Right lobe of liver (tissue), 4 donors: ENCODE results near the gene ING5.

Experiments
- POLR2A ChIP-seq: fragments of 450-650 bp; IDR thresholded peaks from one replicate; pipeline ENCODE4 v1.6.1; 2017; ENCODE audit warnings: antibody characterized with exemption, mild to moderate bottlenecking
- TF ChIP-seq, protein P1 (sequence below), 4 donors: fragments of 200-600 bp in 3 of 4; fragments of 450-650 bp in 1 of 4; IDR thresholded peaks; one replicate each; pipeline versions ENCODE4 v1.5.1 to v1.8.0; 2016 to 2022; ENCODE audit warnings: antibody characterized with exemption in 4 of 4, mild to moderate bottlenecking in 2 of 4
- donor health status: DM: no; HTN: no; CAD: no.
- donor health status: DM: no; HTN: no; CAD: no.
- donor health status: DM: no; HTN: yes; CAD: no.

DNA sequence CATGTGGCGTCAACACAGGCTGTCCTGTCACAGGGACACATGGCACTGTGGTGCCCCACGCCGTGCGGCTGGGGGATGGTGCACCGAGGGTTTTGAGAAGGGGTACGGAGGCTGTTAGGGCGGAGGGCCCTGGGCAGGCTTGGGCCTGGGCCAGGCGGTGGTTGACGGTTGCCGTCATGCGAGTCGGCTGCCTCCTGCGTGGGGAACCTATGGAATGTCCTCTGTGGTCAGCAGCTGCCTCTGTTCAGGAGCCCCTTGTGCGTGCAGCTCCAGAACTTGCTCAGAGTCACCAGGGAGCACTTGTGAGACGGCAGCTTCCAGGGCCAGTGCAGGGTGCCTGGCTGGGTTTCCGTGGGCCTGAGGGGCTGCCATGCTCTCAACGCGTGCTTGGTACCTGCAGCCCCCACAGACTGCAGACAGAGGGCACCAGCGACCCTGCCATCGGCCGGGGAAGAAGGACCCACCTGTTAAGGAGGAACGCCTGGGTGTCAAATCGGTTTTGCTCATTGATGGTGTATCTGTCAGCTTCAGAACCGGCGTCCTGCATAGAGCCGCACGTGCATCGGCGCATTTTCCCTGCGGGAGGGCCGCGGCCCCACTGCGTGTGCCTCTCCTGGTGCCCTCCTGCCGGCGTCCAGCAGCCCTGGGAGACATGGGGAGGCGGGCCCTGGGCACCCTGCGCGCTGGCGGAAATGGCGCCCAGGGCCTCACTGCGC, 22.6 kb downstream of the ING5 start:
- TF ChIP-seq, protein P1, sequence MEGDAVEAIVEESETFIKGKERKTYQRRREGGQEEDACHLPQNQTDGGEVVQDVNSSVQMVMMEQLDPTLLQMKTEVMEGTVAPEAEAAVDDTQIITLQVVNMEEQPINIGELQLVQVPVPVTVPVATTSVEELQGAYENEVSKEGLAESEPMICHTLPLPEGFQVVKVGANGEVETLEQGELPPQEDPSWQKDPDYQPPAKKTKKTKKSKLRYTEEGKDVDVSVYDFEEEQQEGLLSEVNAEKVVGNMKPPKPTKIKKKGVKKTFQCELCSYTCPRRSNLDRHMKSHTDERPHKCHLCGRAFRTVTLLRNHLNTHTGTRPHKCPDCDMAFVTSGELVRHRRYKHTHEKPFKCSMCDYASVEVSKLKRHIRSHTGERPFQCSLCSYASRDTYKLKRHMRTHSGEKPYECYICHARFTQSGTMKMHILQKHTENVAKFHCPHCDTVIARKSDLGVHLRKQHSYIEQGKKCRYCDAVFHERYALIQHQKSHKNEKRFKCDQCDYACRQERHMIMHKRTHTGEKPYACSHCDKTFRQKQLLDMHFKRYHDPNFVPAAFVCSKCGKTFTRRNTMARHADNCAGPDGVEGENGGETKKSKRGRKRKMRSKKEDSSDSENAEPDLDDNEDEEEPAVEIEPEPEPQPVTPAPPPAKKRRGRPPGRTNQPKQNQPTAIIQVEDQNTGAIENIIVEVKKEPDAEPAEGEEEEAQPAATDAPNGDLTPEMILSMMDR (IDR thresholded peaks at IDR 0.05): peak in 3 of 4 donors; percentile 10 to 26 (median 24)
- no peak for TF ChIP-seq POLR2A
